Upper lobe of left lung (tissue), 4 donors: Measurements from ENCODE around the gene ZNF763.

ENCODE experiments used
- EP300 ChIP-seq, 4 donors: sonication (generic); formaldehyde crosslinking; IDR thresholded peaks; one replicate each; pipeline ENCODE4 v1.5.1; 2017; ENCODE audit warnings: antibody characterized with exemption in 4 of 4, control low read depth in 2 of 4
- POLR2A ChIP-seq, 4 donors: fragments of 450-650 bp; IDR thresholded peaks; one replicate each; pipeline ENCODE4 v1.5.1; 2016 to 2017; ENCODE audit warnings: antibody characterized with exemption in 4 of 4, mild to moderate bottlenecking in 2 of 4
- POLR2AphosphoS5 ChIP-seq, 2 donors: sonication (generic); formaldehyde crosslinking; IDR thresholded peaks; one replicate each; pipeline ENCODE4 v1.5.1; 2017; ENCODE audit warnings: antibody characterized with exemption in 2 of 2
- TF ChIP-seq, protein P1 (sequence below), 6 experiments: fragments of 450-650 bp in 4 of 6; fragments of 200-600 bp in 2 of 6; sonication (generic) in 2 of 6; IDR thresholded peaks; one replicate each; pipeline ENCODE4 v1.5.1; 2016 to 2019; ENCODE audit warnings: antibody characterized with exemption in 6 of 6

DNA sequence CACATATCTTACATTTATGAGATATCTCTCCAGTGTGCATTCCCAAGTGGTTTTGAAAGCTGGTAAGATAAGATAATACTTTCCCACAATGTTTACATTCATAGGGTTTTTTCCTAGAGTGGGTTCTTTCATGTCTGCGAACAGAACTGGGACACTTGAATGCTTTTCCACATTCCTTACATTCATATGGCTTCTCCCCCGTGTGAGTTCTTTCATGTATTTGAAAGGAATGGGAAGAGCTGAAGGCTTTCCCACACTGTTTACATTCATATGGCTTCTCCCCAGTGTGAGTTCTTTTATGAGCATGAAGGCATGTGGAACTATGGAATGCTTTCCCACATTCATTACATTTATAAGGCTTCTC lies 50.9 kb downstream of the ZNF763 start:
- TF ChIP-seq POLR2A (IDR thresholded peaks at IDR 0.05) (no peak), EP300 (IDR thresholded peaks at IDR 0.05) (no peak), POLR2AphosphoS5 (IDR thresholded peaks at IDR 0.05) (no peak)
- TF ChIP-seq, protein P1, sequence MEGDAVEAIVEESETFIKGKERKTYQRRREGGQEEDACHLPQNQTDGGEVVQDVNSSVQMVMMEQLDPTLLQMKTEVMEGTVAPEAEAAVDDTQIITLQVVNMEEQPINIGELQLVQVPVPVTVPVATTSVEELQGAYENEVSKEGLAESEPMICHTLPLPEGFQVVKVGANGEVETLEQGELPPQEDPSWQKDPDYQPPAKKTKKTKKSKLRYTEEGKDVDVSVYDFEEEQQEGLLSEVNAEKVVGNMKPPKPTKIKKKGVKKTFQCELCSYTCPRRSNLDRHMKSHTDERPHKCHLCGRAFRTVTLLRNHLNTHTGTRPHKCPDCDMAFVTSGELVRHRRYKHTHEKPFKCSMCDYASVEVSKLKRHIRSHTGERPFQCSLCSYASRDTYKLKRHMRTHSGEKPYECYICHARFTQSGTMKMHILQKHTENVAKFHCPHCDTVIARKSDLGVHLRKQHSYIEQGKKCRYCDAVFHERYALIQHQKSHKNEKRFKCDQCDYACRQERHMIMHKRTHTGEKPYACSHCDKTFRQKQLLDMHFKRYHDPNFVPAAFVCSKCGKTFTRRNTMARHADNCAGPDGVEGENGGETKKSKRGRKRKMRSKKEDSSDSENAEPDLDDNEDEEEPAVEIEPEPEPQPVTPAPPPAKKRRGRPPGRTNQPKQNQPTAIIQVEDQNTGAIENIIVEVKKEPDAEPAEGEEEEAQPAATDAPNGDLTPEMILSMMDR (IDR thresholded peaks at IDR 0.05) = no peak
